Calu3 (cell line): ENCODE data around the gene CRNN. TPM values are rescaled to one million over a fixed set of nuclear protein-coding genes. Genes with fewer than 3 reads are reported as not detected.

Experiments used
- BruUV-seq: library from RNA; stranded (reverse); fragments of 400-500 nt; replicated peaks from 2 replicates; lab custom pipeline; 2021; lab: Mats Ljungman, UMichigan
- CTCF ChIA-PET: fragments of 300-600 bp; sonication (Branson Sonifier 250); formaldehyde crosslinking; loops from one replicate; lab custom pipeline; 2022; ENCODE audit warnings: antibody characterized with exemption; lab: Charles Lee
- DNase-seq: peaks from one replicate; pipeline ENCODE4 v3.0.0; 2022
- H3K27ac Mint-ChIP-seq: one replicate; pipeline ENCODE4 v1.8.0; 2022; ENCODE audit warnings: mixed read lengths; ENCODE audit not compliant: unreplicated experiment
- H3K27me3 Mint-ChIP-seq: one replicate; pipeline ENCODE4 v1.8.0; 2022; ENCODE audit warnings: mixed read lengths; ENCODE audit not compliant: unreplicated experiment
- H3K36me3 Mint-ChIP-seq: one replicate; pipeline ENCODE4 v1.8.0; 2022; ENCODE audit warnings: mild to moderate bottlenecking, moderate library complexity, mixed read lengths; ENCODE audit not compliant: insufficient read depth, unreplicated experiment
- H3K4me1 Mint-ChIP-seq: one replicate; pipeline ENCODE4 v1.8.0; 2022; ENCODE audit warnings: mild to moderate bottlenecking, low read depth, mixed read lengths; ENCODE audit not compliant: unreplicated experiment
- H3K4me3 Mint-ChIP-seq: one replicate; pipeline ENCODE4 v1.8.0; 2022; ENCODE audit warnings: mild to moderate bottlenecking, low read depth, moderate library complexity, mixed read lengths; ENCODE audit not compliant: unreplicated experiment
- H3K9me3 Mint-ChIP-seq: one replicate; pipeline ENCODE4 v1.8.0; 2022; ENCODE audit warnings: low read depth, mixed read lengths; ENCODE audit not compliant: unreplicated experiment
- intact Hi-C: fragments of 100-400 bp; cut with micrococcal nuclease; formaldehyde crosslinking; loops from one replicate; pipeline ENCODE4 v1.10.0; 2022; ENCODE audit not compliant: unreplicated experiment
- total RNA-seq: library from RNA; stranded (reverse); gene quantifications from 2 replicates; pipeline ENCODE4 v1.2.3, GENCODE V29; 2022
- TF ChIP-seq, protein P1 (sequence below): fragments of 200-600 bp; IDR thresholded peaks from one replicate; pipeline ENCODE4 v1.8.0; 2022; ENCODE audit warnings: antibody characterized with exemption; ENCODE audit not compliant: unreplicated experiment

The CRNN gene
- total RNA-seq, 1 experiment from 2014 or later, result not detected

DNA sequence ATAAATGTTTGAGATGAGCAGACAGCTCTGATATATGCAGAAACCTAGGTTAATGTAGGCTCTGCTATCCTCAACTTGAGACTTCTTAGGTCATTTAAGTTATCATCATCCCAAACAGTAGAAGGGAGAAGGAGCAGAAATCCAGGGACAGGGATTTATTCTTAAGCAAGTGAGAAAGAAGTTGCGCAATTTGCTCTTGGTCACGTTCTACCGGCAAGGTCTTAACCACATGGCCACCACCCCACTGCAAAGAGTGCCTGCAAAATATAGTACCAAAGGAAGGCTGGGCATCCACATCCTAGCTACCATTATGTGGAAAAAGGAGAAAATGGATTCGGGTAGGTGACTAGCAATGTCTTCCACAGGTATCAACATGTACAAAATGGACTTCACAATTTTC, 25.2 kb downstream of the CRNN start:
- Mint-ChIP-seq H3K27me3 (peaks cover 93% of the 10 kb centered on the region), H3K9me3 (no peaks in the 10 kb centered on the region), H3K36me3 (peaks cover 8% of the 10 kb centered on the region), H3K27ac (no peak overlapping the region), H3K4me1 (peaks cover 18% of the 10 kb centered on the region), H3K4me3 (no peak overlapping the region)
- BruUV-seq, result no TSS peak
- intact Hi-C loops, result no loop called here
- no peak for DNase-seq
- CTCF ChIA-PET, result interaction anchor here (1.7 kb wide), 1 partner anchor 10 kb away, joined by 6 read pairs; no protein-coding TSS in a partner anchor
- TF ChIP-seq, protein P1, sequence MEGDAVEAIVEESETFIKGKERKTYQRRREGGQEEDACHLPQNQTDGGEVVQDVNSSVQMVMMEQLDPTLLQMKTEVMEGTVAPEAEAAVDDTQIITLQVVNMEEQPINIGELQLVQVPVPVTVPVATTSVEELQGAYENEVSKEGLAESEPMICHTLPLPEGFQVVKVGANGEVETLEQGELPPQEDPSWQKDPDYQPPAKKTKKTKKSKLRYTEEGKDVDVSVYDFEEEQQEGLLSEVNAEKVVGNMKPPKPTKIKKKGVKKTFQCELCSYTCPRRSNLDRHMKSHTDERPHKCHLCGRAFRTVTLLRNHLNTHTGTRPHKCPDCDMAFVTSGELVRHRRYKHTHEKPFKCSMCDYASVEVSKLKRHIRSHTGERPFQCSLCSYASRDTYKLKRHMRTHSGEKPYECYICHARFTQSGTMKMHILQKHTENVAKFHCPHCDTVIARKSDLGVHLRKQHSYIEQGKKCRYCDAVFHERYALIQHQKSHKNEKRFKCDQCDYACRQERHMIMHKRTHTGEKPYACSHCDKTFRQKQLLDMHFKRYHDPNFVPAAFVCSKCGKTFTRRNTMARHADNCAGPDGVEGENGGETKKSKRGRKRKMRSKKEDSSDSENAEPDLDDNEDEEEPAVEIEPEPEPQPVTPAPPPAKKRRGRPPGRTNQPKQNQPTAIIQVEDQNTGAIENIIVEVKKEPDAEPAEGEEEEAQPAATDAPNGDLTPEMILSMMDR, result no peak

DNA sequence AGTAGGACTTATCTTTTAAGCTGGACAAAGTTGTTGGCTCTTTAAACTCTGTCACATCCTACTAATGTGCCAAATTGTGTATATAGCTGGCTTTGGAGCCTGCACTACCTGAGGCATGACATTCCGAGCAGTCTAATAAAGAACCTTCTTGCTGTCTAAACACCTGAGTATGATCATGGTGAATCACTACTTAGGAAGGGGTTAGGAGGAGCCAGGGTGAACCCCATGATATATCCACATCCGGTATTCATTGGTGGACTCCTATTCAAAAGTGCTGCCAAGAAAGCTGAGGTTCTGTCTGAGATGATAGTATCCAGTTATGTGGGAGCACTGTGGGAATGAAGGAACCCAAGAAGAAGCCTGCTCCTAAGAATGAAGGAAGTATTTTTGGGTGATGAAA, 27.1 kb downstream of the CRNN start:
- Mint-ChIP-seq H3K36me3 (no peaks in the 10 kb centered on the region), H3K4me1 (peaks cover 2% of the 10 kb centered on the region), H3K27ac (no peak overlapping the region), H3K4me3 (no peak overlapping the region), H3K9me3 (no peaks in the 10 kb centered on the region), H3K27me3 (peaks cover 98% of the 10 kb centered on the region)
- CTCF ChIA-PET, result interaction anchor here (0.5 kb wide), 1 partner anchor 1463 kb away, joined by 5 read pairs; no protein-coding TSS in a partner anchor
- intact Hi-C loops, result no loop called here
- TF ChIP-seq, protein P1, result no peak
- no peak for DNase-seq
- BruUV-seq, result no TSS peak

DNA sequence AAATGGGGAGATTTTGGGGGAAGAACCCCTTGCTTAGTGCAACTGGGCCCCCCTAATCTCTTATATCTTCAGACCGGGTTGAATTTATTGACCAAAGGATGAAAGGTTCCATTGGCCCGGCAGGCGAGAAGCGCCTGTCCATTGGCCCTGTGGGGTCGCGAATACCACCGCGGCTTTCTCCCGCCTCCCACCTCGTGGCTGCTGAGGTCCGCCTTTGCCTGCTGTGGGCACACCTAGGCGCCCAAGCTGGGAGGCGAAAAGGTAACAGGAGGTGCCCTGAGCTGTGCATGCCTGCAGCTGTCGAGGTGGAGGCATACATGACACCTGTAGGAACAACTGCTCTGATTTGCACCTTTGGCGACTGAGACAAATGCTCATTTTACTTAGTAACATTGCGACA, 33.1 kb downstream of the CRNN start:
- Mint-ChIP-seq H3K9me3 (no peaks in the 10 kb centered on the region), H3K36me3 (no peaks in the 10 kb centered on the region), H3K27ac (no peak overlapping the region), H3K4me3 (no peak overlapping the region), H3K27me3 (peaks cover 97% of the 10 kb centered on the region), H3K4me1 (no peaks in the 10 kb centered on the region)
- no peak for DNase-seq
- no TSS peak for BruUV-seq
- TF ChIP-seq, protein P1, result no peak
- CTCF ChIA-PET, result no interaction called here
- intact Hi-C loops, result no loop called here

DNA sequence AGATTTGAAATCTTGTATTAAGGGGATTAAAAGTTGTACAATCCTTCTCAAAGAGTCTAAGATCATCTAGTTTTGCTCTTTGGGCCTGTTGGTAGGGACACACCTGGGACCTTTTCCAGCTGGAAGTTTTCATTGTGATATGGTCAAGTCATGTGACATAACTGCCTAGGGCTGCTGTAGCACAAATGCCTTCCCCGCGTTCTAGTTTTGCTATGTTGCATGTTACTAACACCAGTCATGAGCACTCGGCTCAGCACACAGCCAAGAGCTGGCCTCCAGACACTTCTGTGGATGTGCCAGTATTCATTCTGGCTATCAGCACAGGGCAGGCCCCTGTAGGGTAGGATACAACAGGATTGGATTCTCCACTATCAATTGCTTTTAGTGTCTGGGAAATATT, 39.6 kb downstream of the CRNN start:
- H3K4me1 Mint-ChIP-seq, result no peaks in the 10 kb centered on the region
- no peak overlapping the region for H3K4me3 Mint-ChIP-seq
- H3K27me3 Mint-ChIP-seq, result peaks cover 70% of the 10 kb centered on the region
- CTCF ChIA-PET, result no interaction called here
- no peak for DNase-seq
- TF ChIP-seq, protein P1, result no peak
- intact Hi-C loops, result no loop called here
- H3K27ac Mint-ChIP-seq, result no peak overlapping the region
- peaks cover under 1% of the 10 kb centered on the region for H3K9me3 Mint-ChIP-seq
- H3K36me3 Mint-ChIP-seq, result no peaks in the 10 kb centered on the region
- BruUV-seq, result no TSS peak
